HepG2 (cell line): ENCODE measurements around the gene PHF19. TPM values are rescaled to one million over a fixed set of nuclear protein-coding genes. Genes with fewer than 3 reads are reported as not detected.
A peak's percentile ranks its signal among the peaks of the same experiment; 100 is the strongest.

ENCODE experiments used
- CHD2 ChIP-seq: IDR thresholded peaks from 2 replicates; pipeline ENCODE4 v1.6.1; 2011; ENCODE audit warnings: low read depth, low read length, improper control_type of control experiment
- GATAD2A ChIP-seq: IDR thresholded peaks from 2 replicates; pipeline ENCODE4 v1.6.1; 2016
- GMEB2 ChIP-seq: IDR thresholded peaks from 2 replicates; pipeline ENCODE4 v1.6.1; 2016; ENCODE audit warnings: missing biosample characterization, missing genetic modification reagents, low read depth
- GZF1 ChIP-seq: sonication (generic); formaldehyde crosslinking; IDR thresholded peaks from 2 replicates; pipeline ENCODE4 v1.5.1; 2020; ENCODE audit warnings: mild to moderate bottlenecking, missing genetic modification reagents
- HNRNPLL ChIP-seq: fragments of 200-400 bp; formaldehyde crosslinking; IDR thresholded peaks from 2 replicates; pipeline ENCODE4 v1.6.1; 2017; ENCODE audit warnings: mild to moderate bottlenecking, low read depth, low read length; ENCODE audit not compliant: poor library complexity, severe bottlenecking
- KDM5A ChIP-seq: fragments of 200-600 bp; sonication (generic); IDR thresholded peaks from 2 replicates; pipeline ENCODE4 v1.7.0; 2018; ENCODE audit warnings: antibody characterized with exemption, mild to moderate bottlenecking, low read length, borderline replicate concordance
- KLF6 ChIP-seq: IDR thresholded peaks from 2 replicates; pipeline ENCODE4 v1.8.0; 2016; ENCODE audit warnings: missing biosample characterization, missing genetic modification reagents
- MLLT10 ChIP-seq: sonication (generic); formaldehyde crosslinking; IDR thresholded peaks from 2 replicates; pipeline ENCODE4 v1.4.0; 2020; ENCODE audit warnings: missing genetic modification reagents
- MTA1 ChIP-seq: sonication (generic); formaldehyde crosslinking; IDR thresholded peaks from 2 replicates; pipeline ENCODE4 v1.4.0; 2020; ENCODE audit warnings: missing genetic modification reagents, mild to moderate bottlenecking, borderline replicate concordance
- NFIB ChIP-seq: sonication (generic); formaldehyde crosslinking; IDR thresholded peaks from 2 replicates; pipeline ENCODE4 v1.9.0; 2021; ENCODE audit warnings: missing genetic modification reagents, mild to moderate bottlenecking, borderline replicate concordance
- RBFOX2 ChIP-seq: fragments of 200-400 bp; formaldehyde crosslinking; IDR thresholded peaks from 2 replicates; pipeline ENCODE4 v1.6.1; 2017; ENCODE audit warnings: low read depth, mild to moderate bottlenecking, low read length
- SOX5 ChIP-seq: IDR thresholded peaks from 2 replicates; pipeline ENCODE4 v1.6.1; 2016; ENCODE audit warnings: borderline replicate concordance
- ZBTB34 ChIP-seq: sonication (generic); formaldehyde crosslinking; IDR thresholded peaks from 2 replicates; pipeline ENCODE4 v1.8.0; 2022; ENCODE audit warnings: mild to moderate bottlenecking, missing genetic modification reagents
- ZFP36L2 ChIP-seq: sonication (generic); formaldehyde crosslinking; IDR thresholded peaks from 2 replicates; pipeline ENCODE4 v1.4.0; 2020; ENCODE audit warnings: missing genetic modification reagents
- ZNF235 ChIP-seq: sonication (generic); formaldehyde crosslinking; IDR thresholded peaks from 2 replicates; pipeline ENCODE4 v1.8.1; 2023; ENCODE audit warnings: mild to moderate bottlenecking, missing genetic modification reagents, borderline replicate concordance
- ZNF563 ChIP-seq: sonication (generic); formaldehyde crosslinking; IDR thresholded peaks from 2 replicates; pipeline ENCODE4 v1.8.0; 2022; ENCODE audit warnings: mild to moderate bottlenecking, moderate library complexity, missing genetic modification reagents
- ZNF605 ChIP-seq: sonication (generic); formaldehyde crosslinking; IDR thresholded peaks from 2 replicates; pipeline ENCODE4 v1.8.0; 2022; ENCODE audit warnings: mild to moderate bottlenecking, missing genetic modification reagents
- ZNF772 ChIP-seq: sonication (generic); formaldehyde crosslinking; IDR thresholded peaks from 2 replicates; pipeline ENCODE4 v1.5.0; 2020; ENCODE audit warnings: mild to moderate bottlenecking, missing genetic modification reagents
- ZSCAN22 ChIP-seq: sonication (generic); formaldehyde crosslinking; IDR thresholded peaks from 2 replicates; pipeline ENCODE4 v1.4.0; 2020; ENCODE audit warnings: mild to moderate bottlenecking, missing genetic modification reagents
- polyA plus RNA-seq, 8 experiments: library from polyadenylated mRNA; depleted of rRNA in 3 of 8; stranded (reverse) in 7 of 8; unstranded in 1 of 8; fragments of >200 nt; fragmentation: Illumina TruSeq in 4 of 8; extraction: Trizol in 4 of 8; gene quantifications; 2 replicates each; pipeline versions ENCODE4 v1.2.1 to v1.2.3, GENCODE V29; 2011 to 2016; ENCODE audit warnings: low read depth in 4 of 8, missing spikeins in 1 of 8, mixed read lengths in 1 of 8; ENCODE audit not compliant: insufficient read depth in 1 of 8
- total RNA-seq, 5 experiments: library from RNA; depleted of rRNA; stranded (reverse); fragments of >200 nt; fragmentation: Illumina TruSeq; extraction: Trizol; gene quantifications; 2 replicates each; pipeline ENCODE4 v1.2.3, GENCODE V29; 2016; ENCODE audit warnings: low read depth in 1 of 5
- TF ChIP-seq, protein P1 (sequence below): sonication (generic); formaldehyde crosslinking; IDR thresholded peaks from 2 replicates; pipeline ENCODE4 v1.9.0; 2021; ENCODE audit warnings: mild to moderate bottlenecking, missing genetic modification reagents
- TF ChIP-seq, protein P2 (sequence below): sonication (generic); formaldehyde crosslinking; IDR thresholded peaks from 2 replicates; pipeline ENCODE4 v1.4.0; 2020; ENCODE audit warnings: missing genetic modification reagents

The PHF19 gene
- total and polyA plus RNA-seq, 2 of the 13 experiments (the other 11 are each of a cell fraction or from before 2014, with no cell fraction given): 29.7 to 41.3 TPM

DNA sequence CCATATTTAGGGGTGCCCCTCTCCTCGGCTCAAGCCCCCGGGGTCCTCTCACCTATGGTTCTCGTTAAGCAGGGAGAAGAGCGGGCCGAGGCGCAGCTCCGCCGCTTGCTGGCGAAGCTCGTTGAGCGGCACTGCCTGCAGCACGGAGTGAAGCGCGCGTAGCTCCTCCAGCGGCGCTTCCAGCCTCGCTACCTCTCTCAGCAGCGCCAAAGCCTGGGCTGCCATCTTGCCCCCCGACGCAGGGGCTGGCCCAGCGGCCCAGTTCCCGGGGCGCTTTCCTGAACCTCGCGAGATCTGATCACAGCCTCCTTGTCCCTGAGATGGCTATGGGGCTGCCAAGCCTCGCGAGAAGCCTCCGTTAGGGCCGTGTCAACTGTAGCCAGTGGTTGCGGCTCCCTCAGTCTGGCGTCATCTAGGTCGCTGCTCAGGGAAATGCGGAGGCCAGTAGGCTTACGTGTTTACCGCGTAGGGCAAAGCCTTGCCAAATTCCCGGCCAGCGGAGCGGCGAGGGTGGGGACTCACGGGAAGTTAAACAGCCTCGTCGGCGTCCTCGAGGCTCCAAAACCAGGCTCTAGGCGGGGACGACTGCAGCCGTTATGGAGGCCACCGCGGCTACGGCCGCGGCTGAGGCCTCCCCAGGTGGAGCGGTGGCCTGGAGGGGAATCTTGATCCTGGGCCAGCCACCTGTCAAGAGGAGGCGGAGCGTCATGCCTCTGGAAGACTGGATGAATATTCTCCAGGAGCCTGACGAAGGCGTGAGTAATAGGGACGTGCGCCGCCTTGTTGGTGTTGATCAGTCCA lies 34.1 kb downstream of the PHF19 start, which contains the start of gene PSMD5 (continued):
- TF ChIP-seq GZF1 (CRISPR knock-in tag) (peak; percentile 83; the same call in 1 of the 2 replicates), KLF6 (no peak), ZFP36L2 (CRISPR knock-in tag) (no peak), MLLT10 (CRISPR knock-in tag) (no peak), KDM5A (peak; percentile 66), GMEB2 (CRISPR knock-in tag) (no peak), CHD2 (peak; percentile 99), HNRNPLL (peak; percentile 96), ZNF772 (CRISPR knock-in tag) (peak; percentile 90; the same call in 1 of the 2 replicates), MTA1 (0 out of 2 replicates have a peak, but pooled peaks have one; percentile 29), RBFOX2 (peak; percentile 87), ZBTB34 (CRISPR knock-in tag) (no peak), ZNF235 (CRISPR knock-in tag) (peak; percentile 92; the same call in 1 of the 2 replicates), SOX5 (peak; percentile 31), ZNF605 (CRISPR knock-in tag) (peak; percentile 80), GATAD2A (CRISPR knock-in tag) (peak; percentile 54; the same call in 1 of the 2 replicates), NFIB (CRISPR knock-in tag) (no peak), ZNF563 (CRISPR knock-in tag) (no peak), ZSCAN22 (CRISPR knock-in tag) (no peak)
- TF ChIP-seq, protein P1, sequence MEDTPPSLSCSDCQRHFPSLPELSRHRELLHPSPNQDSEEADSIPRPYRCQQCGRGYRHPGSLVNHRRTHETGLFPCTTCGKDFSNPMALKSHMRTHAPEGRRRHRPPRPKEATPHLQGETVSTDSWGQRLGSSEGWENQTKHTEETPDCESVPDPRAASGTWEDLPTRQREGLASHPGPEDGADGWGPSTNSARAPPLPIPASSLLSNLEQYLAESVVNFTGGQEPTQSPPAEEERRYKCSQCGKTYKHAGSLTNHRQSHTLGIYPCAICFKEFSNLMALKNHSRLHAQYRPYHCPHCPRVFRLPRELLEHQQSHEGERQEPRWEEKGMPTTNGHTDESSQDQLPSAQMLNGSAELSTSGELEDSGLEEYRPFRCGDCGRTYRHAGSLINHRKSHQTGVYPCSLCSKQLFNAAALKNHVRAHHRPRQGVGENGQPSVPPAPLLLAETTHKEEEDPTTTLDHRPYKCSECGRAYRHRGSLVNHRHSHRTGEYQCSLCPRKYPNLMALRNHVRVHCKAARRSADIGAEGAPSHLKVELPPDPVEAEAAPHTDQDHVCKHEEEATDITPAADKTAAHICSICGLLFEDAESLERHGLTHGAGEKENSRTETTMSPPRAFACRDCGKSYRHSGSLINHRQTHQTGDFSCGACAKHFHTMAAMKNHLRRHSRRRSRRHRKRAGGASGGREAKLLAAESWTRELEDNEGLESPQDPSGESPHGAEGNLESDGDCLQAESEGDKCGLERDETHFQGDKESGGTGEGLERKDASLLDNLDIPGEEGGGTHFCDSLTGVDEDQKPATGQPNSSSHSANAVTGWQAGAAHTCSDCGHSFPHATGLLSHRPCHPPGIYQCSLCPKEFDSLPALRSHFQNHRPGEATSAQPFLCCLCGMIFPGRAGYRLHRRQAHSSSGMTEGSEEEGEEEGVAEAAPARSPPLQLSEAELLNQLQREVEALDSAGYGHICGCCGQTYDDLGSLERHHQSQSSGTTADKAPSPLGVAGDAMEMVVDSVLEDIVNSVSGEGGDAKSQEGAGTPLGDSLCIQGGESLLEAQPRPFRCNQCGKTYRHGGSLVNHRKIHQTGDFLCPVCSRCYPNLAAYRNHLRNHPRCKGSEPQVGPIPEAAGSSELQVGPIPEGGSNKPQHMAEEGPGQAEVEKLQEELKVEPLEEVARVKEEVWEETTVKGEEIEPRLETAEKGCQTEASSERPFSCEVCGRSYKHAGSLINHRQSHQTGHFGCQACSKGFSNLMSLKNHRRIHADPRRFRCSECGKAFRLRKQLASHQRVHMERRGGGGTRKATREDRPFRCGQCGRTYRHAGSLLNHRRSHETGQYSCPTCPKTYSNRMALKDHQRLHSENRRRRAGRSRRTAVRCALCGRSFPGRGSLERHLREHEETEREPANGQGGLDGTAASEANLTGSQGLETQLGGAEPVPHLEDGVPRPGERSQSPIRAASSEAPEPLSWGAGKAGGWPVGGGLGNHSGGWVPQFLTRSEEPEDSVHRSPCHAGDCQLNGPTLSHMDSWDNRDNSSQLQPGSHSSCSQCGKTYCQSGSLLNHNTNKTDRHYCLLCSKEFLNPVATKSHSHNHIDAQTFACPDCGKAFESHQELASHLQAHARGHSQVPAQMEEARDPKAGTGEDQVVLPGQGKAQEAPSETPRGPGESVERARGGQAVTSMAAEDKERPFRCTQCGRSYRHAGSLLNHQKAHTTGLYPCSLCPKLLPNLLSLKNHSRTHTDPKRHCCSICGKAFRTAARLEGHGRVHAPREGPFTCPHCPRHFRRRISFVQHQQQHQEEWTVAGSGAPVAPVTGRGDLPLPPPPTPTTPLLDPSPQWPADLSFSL (CRISPR knock-in tag): no peak
- TF ChIP-seq, protein P2, sequence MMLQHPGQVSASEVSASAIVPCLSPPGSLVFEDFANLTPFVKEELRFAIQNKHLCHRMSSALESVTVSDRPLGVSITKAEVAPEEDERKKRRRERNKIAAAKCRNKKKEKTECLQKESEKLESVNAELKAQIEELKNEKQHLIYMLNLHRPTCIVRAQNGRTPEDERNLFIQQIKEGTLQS: no peak
